HG03460 (cell line): ENCODE results near the gene FUOM.
A peak's percentile ranks its signal among the peaks of the same experiment; 100 is the strongest.
"Not testable (repeated sequence)": the region's sequence is repeated elsewhere in the genome, so short reads cannot be mapped to it uniquely, and the experiment has no call there.

ENCODE experiments used
- ATAC-seq: cut with Tn5 transposase; IDR thresholded peaks from one replicate; pipeline ENCODE4 v1.9.1; 2021; ENCODE audit not compliant: unreplicated experiment

Gene FUOM

DNA sequence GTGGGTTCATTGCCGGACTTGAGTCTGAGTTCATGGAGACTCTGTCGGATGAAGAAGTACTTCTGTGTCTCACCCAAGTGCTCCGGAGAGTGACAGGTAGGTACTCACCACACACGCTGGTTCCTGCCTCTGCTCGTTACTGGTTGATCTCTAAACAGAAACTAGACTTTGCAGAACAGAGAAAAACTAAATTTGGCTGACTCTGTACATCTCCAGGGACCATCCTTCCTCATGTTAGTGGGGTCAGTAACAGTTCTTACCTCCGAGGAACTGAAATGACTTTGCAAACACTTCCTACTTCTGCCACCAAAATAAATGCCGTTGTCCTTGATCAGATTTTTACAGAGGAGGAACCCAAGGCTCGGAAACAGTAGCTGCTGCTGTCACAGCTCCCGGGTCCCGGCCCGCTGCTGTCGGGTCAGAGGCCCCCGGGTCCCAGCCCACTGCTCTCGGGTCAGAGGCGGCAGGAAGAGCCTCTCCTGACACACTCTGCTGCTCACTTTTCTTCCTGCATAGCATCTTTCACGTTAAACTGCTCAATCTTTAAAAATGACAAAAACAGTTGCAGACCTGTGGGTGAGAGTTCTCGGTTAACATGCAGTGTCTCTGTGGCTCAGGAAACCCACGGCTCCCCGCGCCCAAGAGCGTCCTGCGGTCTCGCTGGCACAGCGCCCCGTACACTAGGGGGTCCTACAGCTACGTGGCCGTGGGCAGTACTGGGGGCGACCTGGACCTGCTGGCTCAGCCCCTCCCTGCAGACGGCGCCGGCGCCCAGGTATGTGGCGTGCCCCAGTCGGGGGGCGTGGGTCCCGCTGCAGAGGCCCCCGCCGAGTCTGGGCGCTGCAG lies 31.4 kb upstream of the FUOM start:
- peak; percentile 74 for ATAC-seq

DNA sequence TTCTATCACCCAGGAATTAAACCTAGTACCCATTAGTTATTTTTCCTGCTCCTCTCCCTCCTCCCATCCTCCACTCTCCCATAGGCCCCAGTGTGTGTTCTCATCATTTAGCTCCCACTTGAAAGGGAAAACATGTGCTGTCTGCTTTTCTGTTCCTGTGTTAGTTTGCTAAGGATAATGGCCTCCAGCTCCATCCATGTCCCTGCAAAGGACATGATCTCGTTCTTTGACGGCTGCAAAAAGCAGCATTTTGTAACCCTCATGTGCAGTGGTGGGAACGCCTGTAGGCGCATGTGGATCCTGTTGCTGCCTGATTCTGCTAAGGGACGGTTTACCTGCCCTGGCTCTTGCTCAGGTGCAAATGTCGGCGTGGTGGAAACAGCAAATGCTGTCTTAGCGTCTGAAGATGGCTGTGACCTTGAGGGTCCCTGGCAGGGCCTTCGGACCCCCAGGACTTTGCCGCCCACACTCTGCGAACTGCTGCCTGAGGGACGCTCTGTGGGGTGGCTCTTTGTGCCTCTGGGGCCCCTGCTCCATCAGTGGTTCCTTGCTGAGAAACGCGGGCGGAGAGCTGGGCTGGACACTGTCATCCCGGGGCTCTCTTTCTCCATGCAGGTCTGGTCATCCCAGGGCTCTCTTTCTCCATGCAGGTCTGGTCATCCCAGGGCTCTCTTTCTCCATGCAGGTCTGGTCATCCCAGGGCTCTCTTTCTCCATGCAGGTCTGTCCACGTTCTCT lies 30.6 kb upstream of the FUOM start:
- ATAC-seq, result no peak

DNA sequence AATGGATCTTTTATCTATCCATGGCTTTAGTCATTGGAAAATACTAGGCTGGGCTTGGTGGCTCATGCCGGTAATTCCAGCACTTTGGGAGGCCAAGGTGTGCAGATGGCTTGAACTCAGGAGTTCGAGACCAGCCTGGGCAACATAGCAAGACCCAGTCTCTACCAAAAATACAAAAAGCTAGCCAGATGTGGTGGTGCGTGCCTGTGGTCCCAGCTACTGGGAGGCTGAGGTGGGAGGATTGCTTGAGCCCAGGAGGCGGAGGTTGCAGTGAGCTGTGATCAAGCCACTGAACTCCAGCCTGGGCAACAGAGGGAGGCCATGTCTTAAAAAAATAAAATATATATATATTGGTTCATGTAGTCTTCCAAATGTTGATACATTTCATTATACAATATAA lies 29.1 kb upstream of the FUOM start:
- ATAC-seq, result not testable (repeated sequence)

DNA sequence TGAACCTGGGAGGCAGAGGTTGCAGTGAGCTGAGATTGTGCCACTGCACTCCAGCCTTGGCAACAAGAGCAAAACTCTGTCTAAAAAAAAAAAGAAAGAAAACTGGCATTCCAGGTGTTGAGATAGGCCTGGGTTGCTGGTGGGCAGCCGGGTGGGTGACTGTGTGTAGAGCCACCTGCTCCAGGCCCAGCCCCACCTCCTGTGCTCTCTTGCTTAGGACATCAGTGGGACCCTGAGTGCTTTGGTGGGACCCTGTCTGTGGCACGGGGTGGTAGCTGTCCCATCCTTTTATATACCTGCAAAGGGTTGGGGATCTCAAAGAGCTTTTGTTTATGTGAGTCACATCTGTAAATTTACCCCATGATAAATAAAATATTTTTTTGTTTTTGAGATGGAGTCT lies 27.4 kb upstream of the FUOM start:
- ATAC-seq, result no peak

DNA sequence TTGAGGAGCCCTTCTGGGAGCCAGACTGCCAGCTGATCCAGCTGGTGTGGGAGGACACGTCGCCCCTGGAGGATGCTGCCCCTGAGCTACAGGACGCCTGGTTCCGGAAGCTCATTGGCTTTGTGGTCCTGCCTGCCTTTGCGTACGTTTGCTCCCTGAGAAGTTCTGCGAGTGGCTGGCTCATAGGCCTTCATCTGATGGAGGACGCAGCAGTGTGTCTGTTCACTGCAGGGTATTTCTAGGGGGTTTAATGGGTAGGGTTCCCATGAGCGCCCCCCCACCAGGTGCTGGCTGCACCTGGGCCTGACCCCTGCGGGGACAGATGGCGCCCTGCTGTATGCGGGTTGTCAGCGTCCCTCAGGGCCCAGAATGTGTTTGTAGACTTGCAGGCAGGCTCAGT lies 26.3 kb upstream of the FUOM start:
- no peak for ATAC-seq

DNA sequence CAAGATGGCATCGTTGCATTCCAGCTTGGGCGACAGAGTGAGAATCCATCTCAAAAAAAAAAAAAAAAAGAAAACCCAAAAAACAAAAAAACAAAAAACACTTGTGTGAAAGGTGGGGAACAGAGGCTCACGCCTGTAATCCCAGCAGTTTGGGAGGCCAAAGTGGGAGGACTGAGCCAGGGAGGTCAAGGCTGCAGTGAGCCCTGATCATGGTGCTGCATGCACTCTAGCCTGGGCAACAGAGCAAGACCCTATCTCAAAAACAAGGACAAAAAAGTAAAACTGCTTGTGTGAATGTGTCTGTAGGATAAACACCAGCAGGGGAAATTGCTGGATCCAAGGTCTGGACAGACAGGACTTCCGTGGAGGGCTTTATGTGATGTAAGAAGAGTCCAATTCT lies 25.7 kb upstream of the FUOM start:
- no peak for ATAC-seq

DNA sequence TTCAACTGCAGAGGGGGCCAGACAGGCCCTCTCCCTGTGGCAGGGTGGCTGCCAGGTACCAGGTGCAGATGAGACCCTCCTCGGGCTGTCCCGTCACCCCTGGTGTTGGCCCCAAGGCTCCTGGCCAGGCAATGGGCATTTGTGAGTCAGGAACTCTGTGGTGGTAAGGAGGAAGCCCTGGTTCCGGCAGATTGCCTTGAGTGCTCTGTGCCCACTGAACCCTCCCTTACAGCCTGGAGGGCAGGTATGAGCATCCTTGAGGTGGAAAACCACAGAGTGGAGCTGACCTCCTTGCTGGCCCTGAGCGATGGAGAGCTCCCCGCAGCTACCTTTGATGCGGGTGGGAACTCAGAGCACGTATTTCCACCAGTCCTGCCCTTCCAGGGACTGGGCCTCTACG lies 23.2 kb upstream of the FUOM start:
- ATAC-seq, result no peak

DNA sequence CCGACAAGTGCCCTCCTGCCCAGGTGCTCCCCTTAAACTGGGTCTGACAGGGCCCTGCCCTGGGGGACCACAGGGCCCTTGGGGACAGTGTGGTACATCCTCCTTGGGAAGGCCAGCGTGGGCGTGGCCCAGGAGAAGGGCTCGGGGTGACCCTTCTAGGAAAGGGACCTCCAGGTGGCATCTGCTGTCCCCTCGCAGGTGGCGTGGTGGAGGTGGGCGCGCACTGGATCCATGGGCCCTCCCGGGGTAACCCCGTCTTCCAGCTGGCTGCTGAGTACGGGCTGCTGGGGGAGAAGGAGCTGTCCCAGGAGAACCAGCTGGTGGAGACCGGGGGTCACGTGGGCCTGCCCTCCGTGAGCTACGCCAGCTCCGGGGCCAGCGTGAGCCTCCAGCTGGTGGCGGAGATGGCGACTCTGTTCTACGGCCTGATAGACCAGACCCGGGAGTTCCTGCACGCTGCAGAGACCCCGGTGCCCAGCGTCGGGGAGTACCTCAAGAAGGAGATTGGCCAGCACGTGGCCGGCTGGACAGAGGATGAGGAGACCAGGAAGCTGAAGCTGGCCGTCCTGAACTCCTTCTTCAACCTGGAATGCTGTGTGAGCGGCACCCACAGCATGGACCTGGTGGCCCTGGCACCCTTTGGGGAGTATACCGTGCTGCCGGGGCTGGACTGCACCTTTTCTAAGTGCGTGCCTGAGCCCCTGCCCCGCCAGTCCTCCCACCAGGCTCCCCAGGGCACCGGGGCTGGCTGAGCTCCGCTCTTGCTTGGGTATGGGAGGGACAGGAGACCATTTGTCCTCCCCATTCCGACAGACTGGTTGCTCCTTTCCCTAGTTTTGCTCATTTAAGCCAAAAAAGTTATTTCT lies 22.2 kb upstream of the FUOM start:
- ATAC-seq, result no peak

DNA sequence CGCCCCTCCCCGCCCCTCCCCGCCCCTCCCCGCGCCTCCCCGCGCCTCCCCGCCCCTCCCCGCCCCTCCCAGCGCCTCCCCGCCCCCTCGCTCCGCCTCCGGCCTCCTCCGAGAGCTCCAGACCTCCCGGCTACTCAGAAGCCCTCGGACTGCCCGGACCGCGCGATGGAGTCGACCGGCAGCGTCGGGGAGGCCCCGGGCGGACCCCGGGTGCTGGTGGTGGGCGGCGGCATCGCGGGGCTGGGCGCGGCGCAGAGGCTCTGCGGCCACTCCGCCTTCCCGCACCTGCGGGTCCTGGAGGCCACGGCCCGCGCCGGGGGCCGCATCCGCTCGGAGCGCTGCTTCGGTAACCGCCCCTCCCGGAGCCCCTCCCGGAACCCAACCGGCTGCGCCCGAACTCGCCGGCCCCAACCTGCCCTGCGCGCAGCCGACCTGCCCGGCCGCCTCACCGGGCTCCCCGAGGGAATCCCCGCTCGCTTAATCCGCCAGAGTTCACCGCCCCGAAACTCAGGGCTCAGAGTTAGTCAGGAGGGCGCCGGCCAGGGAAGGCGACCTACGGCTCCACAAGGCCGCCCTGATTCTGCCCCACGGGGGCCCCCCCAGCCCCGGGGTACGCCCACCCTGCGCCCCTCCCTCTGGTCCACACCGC lies 21.5 kb upstream of the FUOM start, which contains the start of gene PAOX:
Gene PAOX (plus strand): TSS at position 111 of the 649 bp plus-strand sequence. CDS start 55 bp downstream, at position 166.
- peak; percentile 56 for ATAC-seq

DNA sequence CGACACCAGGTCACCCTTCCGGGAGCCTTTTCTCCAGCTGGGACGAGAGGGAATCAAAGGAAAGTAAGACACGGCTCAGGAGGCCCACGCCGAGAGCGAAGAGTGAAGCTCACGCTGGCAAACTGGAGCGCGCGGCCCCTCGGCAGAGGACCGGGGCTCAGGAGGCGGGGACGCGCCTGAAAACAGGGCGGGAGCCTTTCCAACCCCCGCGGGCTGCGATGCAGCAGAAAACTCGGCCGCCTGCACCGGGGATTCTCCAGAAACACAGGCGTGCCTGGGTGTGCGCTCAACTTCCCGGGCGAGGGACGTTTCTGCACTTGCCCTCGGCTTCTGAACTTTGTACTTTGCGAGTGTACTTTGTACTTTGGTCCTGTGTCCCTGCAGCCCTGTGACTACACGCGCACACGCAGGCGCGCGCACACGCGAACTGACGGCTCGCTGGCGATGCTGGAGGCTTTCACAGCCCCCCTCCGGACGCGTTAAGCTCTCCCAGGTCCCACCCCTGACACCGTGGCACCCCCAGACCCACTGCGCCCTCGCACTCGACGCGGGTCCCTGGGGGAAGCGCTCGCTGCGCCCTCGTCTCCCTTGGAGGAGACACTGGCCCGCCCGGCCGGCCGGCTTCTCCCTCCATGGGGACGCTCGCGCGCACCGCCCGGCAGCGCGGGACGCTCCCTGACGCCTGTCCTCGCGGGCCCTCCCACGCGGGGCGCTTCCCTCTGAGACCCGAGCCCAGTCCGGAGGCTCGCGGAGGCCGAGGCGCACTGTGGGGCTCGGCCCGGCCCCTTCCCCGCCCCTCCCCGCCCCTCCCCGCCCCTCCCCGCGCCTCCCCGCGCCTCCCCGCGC lies 20.7 kb upstream of the FUOM start:
- peak; percentile 39 for ATAC-seq

DNA sequence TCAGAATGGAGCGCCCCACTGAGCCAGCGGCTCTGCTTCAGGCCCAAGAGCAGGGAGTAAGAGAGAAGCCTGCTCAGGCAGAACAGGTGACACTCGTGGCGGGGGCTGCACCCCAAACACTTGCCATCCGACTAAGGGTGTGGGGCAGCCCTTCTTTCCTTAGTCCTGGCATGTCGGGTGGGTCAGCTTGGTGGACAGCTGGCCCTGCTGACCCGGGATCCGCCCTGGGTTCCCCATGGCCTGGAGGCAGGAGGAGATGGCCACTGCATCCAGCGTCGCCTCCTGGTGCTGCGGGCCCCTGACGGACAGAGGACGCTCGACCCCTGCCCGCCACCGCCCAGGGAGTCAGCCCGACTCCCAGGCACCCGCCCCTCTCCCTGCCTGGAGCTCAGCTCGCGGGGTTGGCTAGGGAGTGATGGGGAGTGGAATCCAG lies 20.0 kb upstream of the FUOM start:
- no peak for ATAC-seq

DNA sequence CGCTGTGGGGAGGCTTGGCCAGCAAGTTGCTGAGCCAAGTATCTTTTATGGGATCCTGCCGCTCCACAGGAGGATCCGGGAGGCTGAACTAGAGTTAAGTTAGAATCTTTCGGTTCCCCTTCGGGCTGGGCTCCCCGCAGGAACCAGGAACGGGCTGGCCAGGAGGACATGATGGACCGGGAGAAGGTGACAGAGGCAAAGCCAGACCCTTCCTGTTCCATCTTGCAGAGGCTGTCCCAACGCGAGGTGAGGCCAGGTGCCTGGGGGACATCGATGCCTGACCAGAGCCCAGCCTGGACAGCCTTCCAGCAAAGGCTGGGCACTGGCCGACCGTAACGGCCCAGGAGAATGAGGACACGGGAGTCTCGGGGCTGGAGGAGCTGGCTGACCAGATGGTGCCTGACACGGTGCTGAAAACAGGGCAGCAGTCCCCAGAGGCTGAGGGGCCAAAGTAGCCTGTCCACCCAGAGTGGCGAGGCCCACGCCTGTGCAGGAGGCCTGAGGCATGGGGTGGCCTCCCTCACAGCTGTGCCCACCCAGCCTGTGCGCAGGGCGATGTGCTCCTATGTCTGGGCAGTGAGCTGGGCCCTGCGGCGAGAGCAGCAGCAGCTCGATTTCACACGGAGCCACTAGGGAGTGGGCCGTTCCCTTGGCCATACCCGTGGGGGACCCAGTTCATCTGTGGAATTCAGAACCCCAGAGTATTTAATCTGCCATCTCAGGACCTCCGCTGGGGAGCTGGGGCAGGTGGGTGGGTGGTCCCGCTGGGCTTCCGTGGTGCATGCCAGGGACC lies 19.4 kb upstream of the FUOM start:
- no peak for ATAC-seq

DNA sequence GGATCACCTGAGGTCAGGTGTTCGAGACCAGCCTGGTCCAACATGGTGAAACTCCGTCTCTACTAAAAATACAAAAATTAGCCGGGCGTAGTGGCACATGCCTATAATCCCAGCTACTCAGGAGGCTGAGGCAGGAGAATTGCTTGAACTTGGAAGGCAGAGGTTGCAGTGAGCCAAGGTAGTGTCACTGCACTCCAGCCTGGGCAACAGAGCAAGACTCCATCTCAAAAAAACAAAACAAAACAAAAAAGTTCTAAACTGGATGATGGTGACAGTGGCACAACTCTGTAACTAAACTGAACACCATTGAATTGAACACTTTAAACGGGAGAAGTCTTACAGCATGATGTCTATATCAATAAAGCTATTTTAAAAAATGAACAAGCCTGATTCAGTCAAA lies 18.4 kb upstream of the FUOM start:
- not testable (repeated sequence) for ATAC-seq

DNA sequence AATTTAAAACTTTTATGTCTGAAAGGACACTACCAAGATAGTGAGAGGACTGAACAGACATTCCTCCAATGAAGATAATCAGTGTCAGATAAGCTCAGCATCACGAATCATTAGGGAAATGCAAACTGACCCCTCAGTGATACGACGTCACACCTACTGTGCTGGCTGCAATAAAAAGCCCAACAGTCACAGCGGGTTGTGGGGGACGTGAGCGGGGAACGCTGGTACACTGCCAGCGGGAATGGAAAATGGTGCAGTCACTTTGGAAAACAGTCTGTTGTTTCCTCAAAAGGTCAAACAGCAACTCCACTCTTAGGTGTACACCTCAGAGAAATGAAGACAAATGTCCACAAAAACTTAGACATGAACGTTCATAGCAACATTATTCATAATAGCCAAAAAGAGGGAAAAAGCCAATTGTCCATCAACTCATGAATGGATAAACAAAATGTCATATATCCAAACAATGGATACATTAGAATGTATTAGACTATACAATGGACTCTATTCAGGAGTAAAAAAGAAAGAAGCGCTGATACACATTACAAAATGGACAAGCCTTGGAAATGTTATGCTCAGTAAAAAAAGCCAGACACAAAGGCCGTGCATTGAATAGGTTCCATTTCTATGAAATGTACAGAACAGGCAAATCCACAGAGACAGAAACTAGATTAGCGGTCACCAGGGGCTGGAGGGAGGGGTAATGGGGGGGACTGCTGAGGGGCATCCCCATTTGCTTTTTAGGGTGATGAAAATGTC lies 17.7 kb upstream of the FUOM start:
- ATAC-seq, result no peak

DNA sequence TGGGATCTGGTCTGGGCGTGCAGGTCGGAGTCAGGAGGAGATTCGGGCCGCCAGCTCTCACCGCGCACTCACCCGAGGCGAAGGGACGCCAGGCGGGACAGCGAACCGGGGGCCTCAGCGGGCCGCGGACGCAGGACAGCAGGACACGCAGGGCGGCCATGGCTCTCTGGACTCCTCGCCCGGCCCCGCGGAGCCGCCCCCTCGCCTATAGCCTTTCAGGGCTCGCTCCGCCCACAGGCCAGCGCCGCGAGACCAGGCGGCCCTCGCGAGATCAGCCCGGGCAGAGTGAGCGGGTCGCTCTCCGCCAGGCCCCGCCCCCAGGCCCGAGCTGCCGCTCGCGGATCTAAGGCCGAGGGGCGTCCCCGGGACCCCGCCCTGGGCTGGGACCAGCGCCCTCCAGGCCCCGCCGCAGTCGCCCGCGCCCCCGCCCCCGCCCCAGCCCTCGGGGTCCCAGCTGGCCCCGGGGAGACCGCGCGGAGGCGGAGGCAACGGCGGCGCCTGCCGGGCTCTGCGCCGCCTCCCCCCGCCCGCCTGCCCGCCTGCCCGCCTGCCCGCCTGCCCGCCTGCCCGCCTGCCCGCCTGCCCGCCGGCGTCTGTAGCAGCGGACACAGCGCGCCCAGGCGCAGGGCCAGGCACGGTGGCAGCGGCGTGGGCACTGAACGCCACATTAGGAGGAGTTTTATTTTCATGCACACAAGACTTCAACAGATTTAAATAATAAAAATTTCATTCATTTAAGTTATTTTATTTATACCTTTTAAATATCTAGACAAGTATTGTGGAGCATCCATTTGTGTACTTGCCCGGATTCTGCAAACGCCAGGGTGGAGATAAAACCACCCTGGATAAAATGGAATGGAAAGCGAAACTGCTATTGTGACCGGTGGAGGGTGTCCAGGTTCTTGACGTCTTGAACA lies 15.6 kb upstream of the FUOM start, which contains the start of gene ECHS1:
Gene ECHS1 (minus strand): TSS at position 181 of the 917 bp plus-strand sequence. CDS start 21 bp downstream, at position 160.
- peak; percentile 98 for ATAC-seq

DNA sequence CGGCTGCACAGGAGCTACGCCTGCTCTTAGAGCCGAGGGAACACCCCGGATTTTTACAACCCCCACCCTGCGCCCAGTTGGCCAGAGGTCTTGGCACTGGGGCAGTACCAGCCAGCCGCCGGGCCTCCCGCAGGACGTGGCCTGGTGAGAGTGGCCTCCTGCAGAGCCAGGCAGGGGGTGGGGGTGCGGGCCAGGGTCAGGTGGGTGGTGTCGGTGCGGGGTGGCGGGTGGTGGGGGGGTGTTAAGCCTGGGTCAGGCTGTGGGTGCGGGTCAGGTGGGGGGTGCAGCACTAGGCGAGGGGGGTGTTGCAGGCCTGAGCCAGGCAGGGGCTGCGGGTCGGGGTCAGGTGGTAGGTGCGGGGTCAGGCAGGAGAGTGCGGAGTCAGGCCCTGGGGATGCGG lies 14.7 kb upstream of the FUOM start:
- no peak for ATAC-seq
